NCI-H1417 treated with DMSO at 0.1 percent for 48 hours (cell line): ENCODE results near the gene EIF3K.

Source experiments
- DNase-seq: peaks from one replicate; lab custom pipeline; 2025; lab: John Stamatoyannopoulos, UW

Gene EIF3K

DNA sequence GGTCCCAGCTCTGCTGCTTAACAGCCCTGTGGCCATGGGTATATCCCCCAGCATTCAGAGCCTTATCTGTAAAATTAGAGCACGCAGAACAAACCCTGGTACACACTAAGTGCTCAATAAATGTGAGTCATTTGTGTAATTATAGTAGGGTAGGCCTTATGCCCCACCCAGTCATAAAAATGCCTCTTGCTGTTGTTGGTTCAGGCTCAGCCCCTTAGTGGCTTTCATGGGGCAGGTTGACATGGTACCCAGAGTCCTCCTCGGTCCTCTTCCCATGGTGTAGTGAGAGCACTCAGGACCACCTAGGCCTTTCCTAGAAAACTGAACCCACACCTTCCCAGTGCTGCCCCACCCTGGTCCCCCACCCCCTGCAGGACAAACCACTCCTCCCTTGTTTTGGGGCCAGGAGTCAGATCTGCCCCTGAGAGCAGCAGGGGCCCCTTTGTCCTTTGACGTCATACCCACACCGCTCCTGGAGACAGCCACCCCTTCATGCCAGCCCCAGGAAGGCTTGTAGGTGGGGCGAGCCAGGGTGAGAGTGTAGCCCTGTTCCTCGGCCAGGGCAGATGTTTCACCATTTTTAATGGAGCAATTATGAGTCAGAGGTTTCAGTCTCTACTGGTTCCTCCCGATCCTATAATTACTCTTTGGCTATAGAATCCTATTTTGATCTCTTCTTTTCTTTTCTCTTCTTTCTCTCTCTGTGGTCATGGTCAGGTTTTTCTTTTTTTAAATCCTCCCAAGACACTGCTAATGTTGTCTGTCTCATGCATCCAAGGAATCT, 65.3 kb downstream of the EIF3K start:
- DNase-seq, result no peak

DNA sequence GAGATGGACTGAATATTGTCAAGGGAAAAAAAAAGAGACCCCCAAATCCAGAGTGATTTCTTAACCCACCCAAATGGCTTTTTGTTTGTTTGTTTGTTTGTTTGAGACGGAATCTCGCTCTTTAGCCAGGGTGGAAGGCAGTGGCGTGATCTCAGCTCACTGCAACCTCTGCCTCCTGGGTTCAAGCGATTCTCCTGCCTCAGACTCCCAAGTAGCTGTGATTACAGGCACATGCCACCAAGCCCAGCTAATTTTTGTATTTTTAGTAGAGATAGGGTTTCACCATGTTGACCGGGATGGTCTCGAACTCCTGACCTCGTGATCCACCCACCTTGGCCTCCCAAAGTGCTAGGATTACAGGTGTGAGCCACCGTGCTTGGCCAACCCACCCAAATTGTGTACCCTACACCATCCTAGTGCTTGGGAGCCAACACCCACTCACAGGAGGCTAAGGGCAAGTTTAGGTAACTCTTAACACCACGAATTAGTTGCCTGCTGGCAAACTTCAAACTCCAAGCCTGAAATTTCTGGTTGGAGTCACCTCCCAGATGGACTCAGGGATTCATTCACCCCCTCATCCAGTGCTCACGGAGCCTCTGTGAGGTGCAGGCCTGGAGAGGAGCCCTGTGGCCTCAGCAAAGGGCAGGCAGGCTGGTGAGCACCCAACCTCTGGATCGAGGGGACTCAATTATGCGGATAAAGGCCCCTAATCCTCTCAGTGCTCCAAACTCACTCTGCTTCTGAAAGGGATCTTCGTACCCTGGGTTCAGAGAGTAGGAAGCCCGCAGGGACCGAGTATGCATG, 66.1 kb downstream of the EIF3K start:
- DNase-seq, result no peak

DNA sequence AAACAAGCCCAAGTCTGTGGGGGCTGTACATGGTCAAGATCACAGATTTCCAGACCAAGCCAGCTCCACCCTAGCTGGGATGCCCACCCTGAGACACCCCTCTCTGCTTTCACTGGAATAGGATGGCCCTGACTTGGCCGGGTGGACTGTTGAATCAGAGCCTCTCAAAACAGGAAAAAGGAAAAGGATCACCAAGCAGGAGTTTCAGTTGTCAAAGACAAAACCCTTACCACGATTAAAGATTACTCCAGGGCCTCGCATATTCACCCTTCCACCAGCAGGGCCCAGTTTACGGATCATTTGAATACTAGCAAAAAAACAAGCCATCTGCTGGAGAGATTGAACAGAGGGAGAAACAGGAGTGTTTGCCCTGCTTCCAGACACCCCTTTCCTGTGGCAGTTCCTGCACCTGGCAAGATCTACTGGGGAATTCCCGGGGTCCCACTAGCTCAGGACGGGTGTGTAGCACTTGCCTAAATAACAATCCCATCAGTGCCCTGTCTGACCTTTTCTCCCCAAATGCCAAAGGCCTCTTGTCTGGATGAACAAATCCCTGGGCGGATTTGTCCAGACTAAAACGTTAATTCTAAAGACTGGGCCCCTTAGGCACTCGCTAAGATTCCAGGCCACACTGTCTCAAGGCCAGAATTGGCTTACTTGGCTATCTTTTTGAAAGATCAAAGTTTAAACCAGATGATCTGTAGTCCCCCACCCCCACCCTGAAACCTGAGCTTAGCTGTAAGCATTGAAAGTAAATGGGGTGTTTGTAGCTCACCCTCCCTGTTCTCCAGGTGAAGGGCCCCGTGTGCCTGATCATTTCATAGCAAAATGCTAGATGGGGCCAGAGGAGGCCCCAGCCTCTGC, 66.9 kb downstream of the EIF3K start:
- no peak for DNase-seq

DNA sequence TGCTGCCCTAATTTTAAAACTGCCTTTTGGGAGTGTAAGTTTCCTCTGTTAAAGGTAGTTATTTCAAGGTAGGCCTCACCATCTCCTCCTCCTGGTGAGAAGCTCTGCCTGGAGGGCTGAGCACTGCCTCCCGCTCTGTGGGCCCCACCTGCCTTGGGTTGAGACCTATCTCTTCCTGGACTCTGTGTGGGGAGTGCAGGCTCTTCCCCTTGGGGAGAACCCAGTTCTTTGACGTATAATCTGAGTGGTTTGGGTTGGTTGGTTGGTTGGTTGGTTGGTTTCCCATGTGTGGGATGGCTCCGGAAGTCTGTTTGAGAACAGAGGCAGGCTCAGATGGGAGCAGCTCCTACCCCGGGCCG, 67.5 kb downstream of the EIF3K start:
- no peak for DNase-seq
